Tibial artery (tissue), 4 donors: ENCODE results near the gene MLLT10.

Source experiments
- DNase-seq, 2 donors: peaks; one replicate each; pipeline ENCODE4 v3.0.0-alpha.2; 2019
- H3K27ac ChIP-seq, 2 donors: fragments of 200-600 bp; sonication (generic) in 1 of 2; 1 replicate in 1 of 2; 2 replicates in 1 of 2; pipeline ENCODE4 v1.5.1; 2018 to 2019; ENCODE audit warnings: mild to moderate bottlenecking in 1 of 2
- H3K27me3 ChIP-seq, 2 donors: fragments of 200-600 bp; sonication (generic) in 1 of 2; one replicate each; pipeline versions ENCODE4 v1.5.1 to v1.6.0; 2016 to 2019
- H3K36me3 ChIP-seq, 3 donors: fragments of 200-600 bp; sonication (generic) in 2 of 3; one replicate each; pipeline ENCODE4 v1.5.1; 2016 to 2019; ENCODE audit warnings: mild to moderate bottlenecking in 2 of 3
- H3K4me1 ChIP-seq, 4 donors: fragments of 200-600 bp; sonication (generic) in 2 of 4; 1 replicate in 3 of 4; 2 replicates in 1 of 4; pipeline ENCODE4 v1.5.1; 2016 to 2019
- H3K4me3 ChIP-seq, 2 donors: fragments of 200-600 bp; sonication (generic) in 1 of 2; 1 replicate in 1 of 2; 2 replicates in 1 of 2; pipeline ENCODE4 v1.5.1; 2018 to 2019; ENCODE audit warnings: mild to moderate bottlenecking in 2 of 2
- H3K9me3 ChIP-seq, 3 donors: fragments of 200-600 bp; sonication (generic) in 1 of 3; one replicate each; pipeline ENCODE4 v1.5.1; 2016 to 2019
- CTCF ChIP-seq, 2 experiments: fragments of 200-600 bp in 1 of 2; fragments of 450-650 bp in 1 of 2; IDR thresholded peaks; one replicate each; pipeline ENCODE4 v1.5.1; 2017 to 2019; ENCODE audit warnings: antibody characterized with exemption in 2 of 2, mild to moderate bottlenecking in 1 of 2, moderate library complexity in 1 of 2
- intact Hi-C: fragments of 100-400 bp; cut with DNase I; formaldehyde crosslinking; loops from one replicate; pipeline ENCODE4 v1.15.0; 2023; ENCODE audit warnings: low total_unique reads

The MLLT10 gene

GRCh38 chr10:21732067-21732772 is 198.2 kb downstream of the MLLT10 start:
- H3K9me3 ChIP-seq: no peaks in the 10 kb centered on the region
- no peaks in the 10 kb centered on the region for H3K4me1 ChIP-seq
- H3K4me3 ChIP-seq: no peak overlapping the region
- peak; percentile 67 to 68 for TF ChIP-seq CTCF (IDR thresholded peaks at IDR 0.05)
- H3K27ac ChIP-seq: no peak overlapping the region
- no peaks in the 10 kb centered on the region for H3K27me3 ChIP-seq
- intact Hi-C loops: loop anchor here (2.0 kb wide), 1 partner anchor 235 kb away; no protein-coding TSS in a partner anchor
- peaks cover 5 to 44% (median 33%) of the 10 kb centered on the region in 3 donors for H3K36me3 ChIP-seq
- DNase-seq: no peak

- DNase-seq: no peak
- Histone ChIP-seq H3K27ac (no peak overlapping the region), H3K9me3 (no peaks in the 10 kb centered on the region), H3K4me3 (no peak overlapping the region), H3K4me1 (no peaks in the 10 kb centered on the region), H3K27me3 (no peaks in the 10 kb centered on the region), H3K36me3 (peaks cover 5 to 48% (median 39%) of the 10 kb centered on the region in 3 donors)
- TF ChIP-seq CTCF (IDR thresholded peaks at IDR 0.05): no peak
- intact Hi-C loops: loop anchor here (2.0 kb wide), 1 partner anchor 237 kb away; no protein-coding TSS in a partner anchor
Observed at GRCh38 chr10:21733710-21734109, 199.7 kb downstream of the MLLT10 start.

- no peak for DNase-seq
- Histone ChIP-seq H3K4me1 (no peaks in the 10 kb centered on the region), H3K27me3 (no peaks in the 10 kb centered on the region), H3K27ac (no peak overlapping the region), H3K4me3 (no peak overlapping the region), H3K9me3 (no peaks in the 10 kb centered on the region), H3K36me3 (peaks cover 15 to 75% (median 59%) of the 10 kb centered on the region in 3 donors)
- intact Hi-C loops: no loop called here
- TF ChIP-seq CTCF (IDR thresholded peaks at IDR 0.05): no peak
Observed at GRCh38 chr10:21737106-21737505, 203.1 kb downstream of the MLLT10 start.

GRCh38 chr10:21740989-21741388 is 207.0 kb downstream of the MLLT10 start:
- H3K27ac ChIP-seq: no peak overlapping the region
- intact Hi-C loops: no loop called here
- H3K36me3 ChIP-seq: peaks cover 24 to 84% (median 70%) of the 10 kb centered on the region in 3 donors

GRCh38 chr10:21742740-21743412 is 208.8 kb downstream of the MLLT10 start:
- H3K36me3 ChIP-seq: peaks cover 24 to 74% (median 58%) of the 10 kb centered on the region in 3 donors
- H3K27me3 ChIP-seq: no peaks in the 10 kb centered on the region
- H3K4me3 ChIP-seq: no peak overlapping the region
- H3K9me3 ChIP-seq: no peaks in the 10 kb centered on the region
- no peak for TF ChIP-seq CTCF (IDR thresholded peaks at IDR 0.05)
- H3K4me1 ChIP-seq: no peaks in the 10 kb centered on the region
- intact Hi-C loops: no loop called here
- no peak for DNase-seq
- H3K27ac ChIP-seq: no peak overlapping the region

More at GRCh38 chr10:21740989-21741388, 207.0 kb downstream of the MLLT10 start:
- DNase-seq: no peak
- no peak overlapping the region for H3K4me3 ChIP-seq
- no peaks in the 10 kb centered on the region for H3K9me3 ChIP-seq
- H3K27me3 ChIP-seq: no peaks in the 10 kb centered on the region
- no peaks in the 10 kb centered on the region for H3K4me1 ChIP-seq
- no peak for TF ChIP-seq CTCF (IDR thresholded peaks at IDR 0.05)
